ENCODE measurements around the gene DAPP1. TPM values are rescaled to one million over a fixed set of nuclear protein-coding genes. Genes with fewer than 3 reads are reported as not detected.

DAPP1 gene
- total and polyA plus RNA-seq, 2 of the 4 experiments (the other 2 are of a cell fraction), result not detected

GRCh38 chr4:99825272-99825671 is 8.6 kb downstream of the DAPP1 start:
- Histone ChIP-seq H2AK9ac (replicated peaks; ENCODE audit: low read depth, low read length, poor library complexity) (no peak overlapping the region), H3K9me3 (ENCODE audit: control insufficient read depth, insufficient read depth, low read length) (no peaks in the 10 kb centered on the region), H4K91ac (ENCODE audit: insufficient read depth, low read depth, low read length) (no peak overlapping the region), H2BK120ac (ENCODE audit: low read depth, low read length) (no peak overlapping the region), H3K27ac (ENCODE audit: insufficient read depth, low read length) (no peak overlapping the region), H3K9ac (ENCODE audit: low read depth, low read length) (no peak overlapping the region), H3K23ac (ENCODE audit: low read depth, low read length) (no peak overlapping the region), H2BK20ac (ENCODE audit: low read depth, low read length) (no peak overlapping the region), H3K4me1 (ENCODE audit: control insufficient read depth, insufficient read depth, low read length) (no peaks in the 10 kb centered on the region), H3K4me3 (ENCODE audit: insufficient read depth, low read depth, low read length) (no peak overlapping the region), H4K8ac (ENCODE audit: low read depth in 2 of 2, low read length in 2 of 2) (no peak overlapping the region), H2BK5ac (ENCODE audit: low read depth, low read length, poor library complexity, severe bottlenecking) (no peak overlapping the region), H2BK15ac (ENCODE audit: low read depth, low read length) (no peak overlapping the region), H2AFZ (replicated peaks; ENCODE audit: low read length, poor library complexity) (no peak overlapping the region), H3K9me1 (ENCODE audit: insufficient read depth, low read length) (no peaks in the 10 kb centered on the region), H3K4ac (ENCODE audit: low read depth, low read length) (no peak overlapping the region), H3K14ac (replicated peaks; ENCODE audit: low read depth, low read length) (no peak overlapping the region), H3K4me2 (ENCODE audit: low read depth, low read length) (no peak overlapping the region), H3K27me3 (ENCODE audit: control insufficient read depth, insufficient read depth, low read length) (peaks cover 2% of the 10 kb centered on the region; the same call in 1 of the 2 replicates), H3K36me3 (ENCODE audit: control insufficient read depth, insufficient read depth, low read length) (no peaks in the 10 kb centered on the region), H4K20me1 (ENCODE audit: insufficient read depth, low read length) (no peaks in the 10 kb centered on the region), H3K79me1 (ENCODE audit: low read depth in 1 of 2, low read length in 2 of 2) (no peaks in the 10 kb centered on the region), H3K18ac (ENCODE audit: low read depth, low read length) (no peak overlapping the region), H2AK5ac (ENCODE audit: low read depth, low read length) (no peak overlapping the region), H4K5ac (ENCODE audit: low read depth, low read length) (no peak overlapping the region), H3K56ac (ENCODE audit: extremely low read depth, insufficient read depth, low read length) (no peak overlapping the region)
- ATAC-seq (ENCODE audit: low read depth), result no peak
- in situ Hi-C loops (cut with MboI; ENCODE audit: low sequenced_read_pairs) (no loop called here), intact Hi-C loops (cut with micrococcal nuclease) (no loop called here), dilution Hi-C loops (cut with HindIII; ENCODE audit: low sequenced_read_pairs, unreplicated experiment) (no loop called here)
- TF ChIP-seq USF2 (IDR thresholded peaks at IDR 0.05; ENCODE audit: low read depth, low read length) (no peak), MAZ (IDR thresholded peaks at IDR 0.05; ENCODE audit: borderline replicate concordance, low read depth, low read length) (no peak), NFE2L2 (IDR thresholded peaks at IDR 0.05; ENCODE audit: low read depth, low read length) (no peak), FOS (IDR thresholded peaks at IDR 0.05; ENCODE audit: low read depth, low read length) (no peak), ELK1 (IDR thresholded peaks at IDR 0.05; ENCODE audit: borderline replicate concordance, low read depth, low read length) (no peak), RCOR1 (IDR thresholded peaks at IDR 0.05; ENCODE audit: insufficient replicate concordance, low read length) (no peak), CTCF (conservative IDR thresholded peaks at IDR 0.05; ENCODE audit: low read depth, low read length) (no peak), MXI1 (IDR thresholded peaks at IDR 0.05; ENCODE audit: borderline replicate concordance, low read depth, low read length) (no peak), MAFK (IDR thresholded peaks at IDR 0.05; ENCODE audit: low read depth, low read length) (no peak), POLR2A (IDR thresholded peaks at IDR 0.05; ENCODE audit: low read depth, low read length) (no peak), BHLHE40 (IDR thresholded peaks at IDR 0.05; ENCODE audit: low read depth, low read length) (no peak), CHD1 (IDR thresholded peaks at IDR 0.05; ENCODE audit: low read depth, low read length) (no peak), CEBPB (IDR thresholded peaks at IDR 0.05; ENCODE audit: low read depth, low read length) (no peak), SMC3 (IDR thresholded peaks at IDR 0.05; ENCODE audit: low read depth, low read length) (no peak), RFX5 (IDR thresholded peaks at IDR 0.05; ENCODE audit: low read depth, low read length) (no peak), RAD21 (IDR thresholded peaks at IDR 0.05; ENCODE audit: low read length) (no peak)
- no peak for DNase-seq
- ChIA-PET POLR2A (ENCODE audit: unreplicated experiment) (no interaction called here), CTCF (no interaction called here)
- WGBS, 2 experiments (ENCODE audit: extremely low coverage in 2 of 2, insufficient read length in 1 of 2), result 69% methylated on average over 2 of the region's 3 CpGs; no CpG with 5 or more reads in 1 of the 2 experiments
- no TSS peak for BruUV-seq (replicated peaks)
